ENCODE results near the gene SKAP1.

DNA sequence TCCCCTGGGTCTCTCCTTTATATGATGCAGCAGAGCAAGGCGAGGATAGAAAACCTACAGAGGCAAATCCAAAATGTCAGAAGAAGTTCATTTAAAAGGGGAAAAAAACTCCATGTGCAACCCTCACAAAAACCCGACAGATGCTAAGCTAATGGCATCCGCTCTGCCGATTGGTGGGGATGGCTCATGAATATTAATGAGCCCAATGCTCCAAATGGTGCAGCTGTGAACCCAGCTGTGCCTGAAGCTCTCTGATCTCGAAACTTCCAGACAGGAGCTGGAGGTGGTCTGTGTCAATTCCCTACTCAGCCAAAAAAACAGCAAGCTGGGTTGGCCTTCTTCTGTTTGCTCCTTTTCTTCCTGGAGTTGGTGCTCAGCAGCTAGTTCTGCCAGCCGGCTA, 306.9 kb downstream of the SKAP1 start:
- TF ChIP-seq, protein P1, sequence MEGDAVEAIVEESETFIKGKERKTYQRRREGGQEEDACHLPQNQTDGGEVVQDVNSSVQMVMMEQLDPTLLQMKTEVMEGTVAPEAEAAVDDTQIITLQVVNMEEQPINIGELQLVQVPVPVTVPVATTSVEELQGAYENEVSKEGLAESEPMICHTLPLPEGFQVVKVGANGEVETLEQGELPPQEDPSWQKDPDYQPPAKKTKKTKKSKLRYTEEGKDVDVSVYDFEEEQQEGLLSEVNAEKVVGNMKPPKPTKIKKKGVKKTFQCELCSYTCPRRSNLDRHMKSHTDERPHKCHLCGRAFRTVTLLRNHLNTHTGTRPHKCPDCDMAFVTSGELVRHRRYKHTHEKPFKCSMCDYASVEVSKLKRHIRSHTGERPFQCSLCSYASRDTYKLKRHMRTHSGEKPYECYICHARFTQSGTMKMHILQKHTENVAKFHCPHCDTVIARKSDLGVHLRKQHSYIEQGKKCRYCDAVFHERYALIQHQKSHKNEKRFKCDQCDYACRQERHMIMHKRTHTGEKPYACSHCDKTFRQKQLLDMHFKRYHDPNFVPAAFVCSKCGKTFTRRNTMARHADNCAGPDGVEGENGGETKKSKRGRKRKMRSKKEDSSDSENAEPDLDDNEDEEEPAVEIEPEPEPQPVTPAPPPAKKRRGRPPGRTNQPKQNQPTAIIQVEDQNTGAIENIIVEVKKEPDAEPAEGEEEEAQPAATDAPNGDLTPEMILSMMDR (IDR thresholded peaks at IDR 0.05), result no peak
- TF ChIP-seq POLR2A (IDR thresholded peaks at IDR 0.05), result no peak

Measured in heart left ventricle (tissue), 13 donors.